Measurements from ENCODE around the gene GFAP.
A peak's percentile ranks its signal among the peaks of the same experiment; 100 is the strongest.

Gene GFAP

DNA sequence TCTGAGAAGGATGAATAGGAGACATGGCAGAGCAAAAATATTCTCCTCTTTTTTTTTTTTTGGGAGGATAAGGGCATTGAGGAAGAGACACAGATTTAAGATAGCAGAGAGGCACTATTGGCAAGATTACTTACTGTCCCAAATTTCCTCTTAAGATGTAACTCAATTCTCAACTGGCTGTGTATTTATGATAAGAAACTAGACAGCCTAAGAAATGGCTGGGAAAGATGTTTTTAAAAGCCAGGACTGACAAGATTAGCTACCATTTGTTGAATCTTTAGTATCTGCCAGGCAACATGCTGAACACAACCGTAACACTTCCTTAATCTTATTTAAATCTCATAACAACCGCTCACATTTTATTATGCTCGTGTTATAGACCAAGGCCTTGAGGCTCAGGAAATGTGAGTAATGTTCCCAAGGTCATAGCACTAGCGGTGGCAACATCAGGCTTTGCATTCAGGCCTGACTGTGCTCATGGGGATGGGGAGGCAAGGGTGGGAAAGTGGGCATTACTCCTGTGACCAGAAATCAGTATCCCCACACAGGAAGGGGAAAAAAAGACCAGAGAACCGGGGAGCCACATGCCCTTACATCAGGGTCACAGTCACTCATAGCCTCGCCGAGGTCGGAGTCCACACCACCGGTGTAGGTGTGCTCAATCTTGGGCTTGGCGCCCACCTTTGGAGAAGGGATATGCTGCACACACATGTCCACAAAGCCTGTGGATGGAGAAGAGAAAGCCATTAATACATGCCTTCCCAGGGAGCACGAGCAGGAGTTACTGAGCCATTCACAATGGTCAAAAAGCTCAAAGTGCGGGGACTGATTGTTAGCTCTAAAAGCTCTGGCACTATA, 52.0 kb downstream of the GFAP start:
- Mint-ChIP-seq H3K4me3 (no peak overlapping the region), H3K27me3 (no peaks in the 10 kb centered on the region), H3K9me3 (no peaks in the 10 kb centered on the region), H3K36me3 (peaks cover 44 to 55% of the 10 kb centered on the region in 2 donors), H3K4me1 (no peaks in the 10 kb centered on the region), H3K27ac (peak overlapping the region; percentile 42)
- ATAC-seq (replicated peaks), result no peak
- DNase-seq, result no peak

DNA sequence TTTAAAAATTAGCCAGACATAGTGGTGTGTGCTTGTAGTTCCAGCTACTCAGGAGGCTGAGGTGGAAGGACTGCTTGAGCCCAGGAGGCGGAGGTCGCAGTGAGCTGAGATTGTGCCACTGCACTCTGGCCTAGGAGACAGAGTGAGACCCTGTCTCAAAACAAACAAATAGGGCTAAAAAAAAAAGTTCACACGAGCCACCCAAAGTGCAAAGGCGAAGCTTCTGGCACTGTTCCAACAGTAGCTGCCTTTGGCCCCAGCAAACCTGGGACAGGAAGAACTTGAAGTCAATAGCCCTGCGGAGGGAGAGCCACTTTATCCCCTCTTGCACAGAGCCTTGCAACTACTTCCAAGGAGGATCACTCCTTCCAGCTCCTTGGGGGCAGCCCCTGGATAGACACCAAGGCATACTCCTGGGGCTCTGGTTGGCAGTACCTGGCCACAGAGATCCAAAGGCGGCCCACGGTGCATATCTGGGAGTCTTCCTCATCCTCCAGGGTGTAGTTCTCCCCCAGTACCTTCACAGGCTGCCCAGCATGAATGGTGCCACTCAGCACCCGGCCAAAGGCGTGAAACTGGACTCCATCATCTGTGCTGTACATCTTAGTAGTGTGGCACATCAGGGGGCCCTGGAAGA, 52.9 kb downstream of the GFAP start:
- ATAC-seq (replicated peaks) (no peak), DNase-seq (no peak)
- H3K4me3 Mint-ChIP-seq, result no peak overlapping the region
- peaks cover under 1 to 2% of the 10 kb centered on the region in 2 donors for H3K4me1 Mint-ChIP-seq
- H3K9me3 Mint-ChIP-seq, result no peaks in the 10 kb centered on the region
- peaks cover 44 to 50% of the 10 kb centered on the region in 2 donors for H3K36me3 Mint-ChIP-seq
- H3K27ac Mint-ChIP-seq, result no peak overlapping the region
- H3K27me3 Mint-ChIP-seq, result no peaks in the 10 kb centered on the region

DNA sequence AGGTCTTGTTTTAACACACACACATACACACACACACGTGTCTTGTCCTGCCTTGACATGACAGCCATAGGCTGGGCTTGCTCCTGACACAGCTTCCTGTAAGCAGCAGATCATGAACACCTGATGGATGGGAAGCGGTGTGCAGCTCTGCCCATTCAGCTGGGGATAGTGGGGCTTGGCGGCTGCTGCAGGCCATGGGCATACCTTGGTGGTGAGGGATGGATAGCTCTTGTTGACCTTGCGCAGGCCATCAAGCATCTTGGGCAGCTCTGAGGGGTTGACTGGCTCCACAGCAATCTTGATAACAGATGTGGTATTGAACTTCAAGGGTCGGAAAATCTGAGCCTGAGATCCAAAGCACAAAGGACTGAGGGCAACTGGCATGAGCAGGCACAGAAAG, 55.6 kb downstream of the GFAP start:
- DNase-seq (no peak), ATAC-seq (replicated peaks) (no peak)
- peaks cover 8 to 9% of the 10 kb centered on the region in 2 donors for H3K4me1 Mint-ChIP-seq
- H3K27me3 Mint-ChIP-seq, result no peaks in the 10 kb centered on the region
- no peak overlapping the region for H3K4me3 Mint-ChIP-seq
- H3K27ac Mint-ChIP-seq, result no peak overlapping the region
- peaks cover 50 to 69% of the 10 kb centered on the region in 2 donors for H3K36me3 Mint-ChIP-seq
- H3K9me3 Mint-ChIP-seq, result no peaks in the 10 kb centered on the region

DNA sequence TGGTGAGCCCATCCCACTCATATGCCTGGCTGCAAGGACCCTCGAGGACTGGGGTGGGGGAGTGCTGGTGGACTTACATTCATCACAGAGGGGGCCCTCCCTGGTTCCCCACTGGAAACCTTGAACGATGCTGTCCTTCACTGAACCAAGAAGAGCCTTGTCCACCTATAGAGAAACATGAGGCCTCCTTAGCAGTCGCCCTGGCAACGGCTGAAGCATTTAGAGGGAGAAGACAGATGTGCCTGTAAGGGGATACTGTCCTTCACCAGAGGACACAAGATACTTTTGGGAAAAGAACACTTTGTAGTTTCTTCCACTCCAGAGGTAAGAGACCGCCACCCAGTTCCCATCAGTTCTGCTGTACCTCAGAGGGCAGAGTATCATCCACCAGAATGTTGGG, 61.1 kb downstream of the GFAP start:
- no peak for ATAC-seq (replicated peaks)
- no peaks in the 10 kb centered on the region for H3K9me3 Mint-ChIP-seq
- DNase-seq, result no peak
- H3K27me3 Mint-ChIP-seq, result no peaks in the 10 kb centered on the region
- peak overlapping the region; percentile 47 for H3K27ac Mint-ChIP-seq
- H3K4me3 Mint-ChIP-seq, result no peak overlapping the region
- peaks cover 22 to 24% of the 10 kb centered on the region in 2 donors for H3K4me1 Mint-ChIP-seq
- peaks cover 50 to 68% of the 10 kb centered on the region in 2 donors for H3K36me3 Mint-ChIP-seq

Measured in stimulated activated naive B cell treated with anti-CD40 and anti-IgM and Interleukin-4, amounts not matched to agents 10 μg/mL and 1 μg/mL and 100 μg/mL, for 72 hours (primary cell).